ENCODE results near the gene VAMP7. TPM values are rescaled to one million over a fixed set of nuclear protein-coding genes. Genes with fewer than 3 reads are reported as not detected.

Gene VAMP7
- polyA plus RNA-seq, 1 donor (not counting 4 experiments of a cell fraction or from before 2014, with no cell fraction given), result 41.5 TPM

GRCh38 chrX:155889328-155889727, 8.2 kb downstream of the VAMP7 start:
- Histone ChIP-seq H3K79me2 (ENCODE audit: control insufficient read depth, insufficient read depth, low read length) (no peaks in the 10 kb centered on the region), H3K9me1 (ENCODE audit: control insufficient read depth, extremely low read depth, insufficient read depth, low read length) (no peaks in the 10 kb centered on the region), H3K4me2 (ENCODE audit: control insufficient read depth, extremely low read depth, insufficient read depth, low read depth, low read length) (no peak overlapping the region), H2AFZ (ENCODE audit: control insufficient read depth, low read length) (no peak overlapping the region), H3K27me3 (ENCODE audit: control insufficient read depth, extremely low read depth, insufficient read depth, low read length) (no peaks in the 10 kb centered on the region), H3K9ac (ENCODE audit: control insufficient read depth, extremely low read depth, insufficient read depth, low read length) (no peak overlapping the region), H4K20me1 (ENCODE audit: control insufficient read depth, extremely low read depth, insufficient read depth, low read length) (no peaks in the 10 kb centered on the region), H3K27ac (ENCODE audit: control insufficient read depth, insufficient read depth, low read length) (no peak overlapping the region), H3K4me1 (ENCODE audit: control insufficient read depth, extremely low read depth, insufficient read depth, low read length) (peaks cover 8% of the 10 kb centered on the region), H3K4me3 (ENCODE audit: control insufficient read depth in 2 of 3, extremely low read depth in 1 of 3, insufficient read depth in 2 of 3, low read depth in 1 of 3, low read length in 3 of 3) (no peak overlapping the region), H3K9me3 (ENCODE audit: control insufficient read depth, low read depth, low read length) (no peaks in the 10 kb centered on the region), H3K36me3 (ENCODE audit: control insufficient read depth in 2 of 2, extremely low read depth in 1 of 2, insufficient read depth in 2 of 2, low read length in 2 of 2) (peaks cover 0 to 2% of the 10 kb centered on the region in 2 experiments)
- FAIRE-seq (no peak), DNase-seq (ENCODE audit: low read depth, low spot score) (no peak)
- TF ChIP-seq CTCF (optimal IDR thresholded peaks at IDR 0.05 in 1 of 3, IDR thresholded peaks at IDR 0.05 in 1 of 3, conservative IDR thresholded peaks at IDR 0.05 in 1 of 3; ENCODE audit: extremely low read depth in 1 of 3, insufficient read depth in 2 of 3, low read length in 3 of 3) (no peak), EZH2 (IDR thresholded peaks at IDR 0.05; ENCODE audit: low read length) (no peak)
- dilution Hi-C loops (cut with MboI; ENCODE audit: extremely low pct_ligation_motif_present, low sequenced_read_pairs), result no loop called here

- no peaks in the 10 kb centered on the region for H3K27me3 ChIP-seq (ENCODE audit: control insufficient read depth, extremely low read depth, insufficient read depth, low read length)
- H3K9me1 ChIP-seq (ENCODE audit: control insufficient read depth, extremely low read depth, insufficient read depth, low read length), result no peaks in the 10 kb centered on the region
- H3K9me3 ChIP-seq (ENCODE audit: control insufficient read depth, low read depth, low read length), result no peaks in the 10 kb centered on the region
- no peaks in the 10 kb centered on the region for H4K20me1 ChIP-seq (ENCODE audit: control insufficient read depth, extremely low read depth, insufficient read depth, low read length)
- H2AFZ ChIP-seq (ENCODE audit: control insufficient read depth, low read length), result no peak overlapping the region
- no peak for TF ChIP-seq EZH2 (IDR thresholded peaks at IDR 0.05; ENCODE audit: low read length)
- no peak for TF ChIP-seq CTCF (optimal IDR thresholded peaks at IDR 0.05 in 1 of 3, IDR thresholded peaks at IDR 0.05 in 1 of 3, conservative IDR thresholded peaks at IDR 0.05 in 1 of 3; ENCODE audit: extremely low read depth in 1 of 3, insufficient read depth in 2 of 3, low read length in 3 of 3)
- H3K79me2 ChIP-seq (ENCODE audit: control insufficient read depth, insufficient read depth, low read length), result no peaks in the 10 kb centered on the region
- H3K36me3 ChIP-seq (ENCODE audit: control insufficient read depth in 2 of 2, extremely low read depth in 1 of 2, insufficient read depth in 2 of 2, low read length in 2 of 2), result peaks cover 0 to 2% of the 10 kb centered on the region in 2 experiments
- H3K4me2 ChIP-seq (ENCODE audit: control insufficient read depth, extremely low read depth, insufficient read depth, low read depth, low read length), result no peak overlapping the region
- DNase-seq (ENCODE audit: low read depth, low spot score) (no peak), FAIRE-seq (no peak)
- H3K9ac ChIP-seq (ENCODE audit: control insufficient read depth, extremely low read depth, insufficient read depth, low read length), result no peak overlapping the region
- dilution Hi-C loops (cut with MboI; ENCODE audit: extremely low pct_ligation_motif_present, low sequenced_read_pairs), result no loop called here
- peaks cover 8% of the 10 kb centered on the region for H3K4me1 ChIP-seq (ENCODE audit: control insufficient read depth, extremely low read depth, insufficient read depth, low read length)
- no peak overlapping the region for H3K4me3 ChIP-seq (ENCODE audit: control insufficient read depth in 2 of 3, extremely low read depth in 1 of 3, insufficient read depth in 2 of 3, low read depth in 1 of 3, low read length in 3 of 3)
- H3K27ac ChIP-seq (ENCODE audit: control insufficient read depth, insufficient read depth, low read length), result no peak overlapping the region
Measured at GRCh38 chrX:155891446-155892210, 10.5 kb downstream of the VAMP7 start.

All from keratinocyte (primary cell).